EL (cell line): Measurements from ENCODE around the gene SUSD1.
"Not testable (repeated sequence)": the region's sequence is repeated elsewhere in the genome, so short reads cannot be mapped to it uniquely, and the experiment has no call there.

ENCODE experiments used
- DNase-seq: peaks from one replicate; pipeline ENCODE4 v3.0.0-alpha.2; 2016

SUSD1 gene

DNA sequence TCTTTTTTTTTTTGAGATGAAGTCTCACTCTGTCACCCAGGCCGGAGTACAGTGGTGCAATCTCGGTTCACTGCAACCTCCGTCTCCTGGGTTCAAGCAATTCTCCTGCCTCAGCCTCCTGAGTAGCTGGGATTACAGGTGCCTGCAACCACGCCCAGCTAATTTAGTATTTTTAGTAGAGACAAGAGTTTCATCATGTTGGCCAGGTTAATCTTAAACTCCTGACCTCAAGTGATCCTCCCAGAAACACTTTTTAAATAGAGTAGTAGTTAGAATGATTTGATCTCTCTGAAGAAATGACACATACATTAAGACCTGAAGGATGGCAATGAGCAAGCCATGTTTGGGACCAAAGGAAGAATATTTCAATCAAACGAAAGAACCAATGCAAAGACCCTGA lies 46.7 kb downstream of the SUSD1 start:
- not testable (repeated sequence) for DNase-seq

- no peak for DNase-seq
Observed at GRCh38 chr9:112127281-112127680, 47.8 kb downstream of the SUSD1 start.

DNA sequence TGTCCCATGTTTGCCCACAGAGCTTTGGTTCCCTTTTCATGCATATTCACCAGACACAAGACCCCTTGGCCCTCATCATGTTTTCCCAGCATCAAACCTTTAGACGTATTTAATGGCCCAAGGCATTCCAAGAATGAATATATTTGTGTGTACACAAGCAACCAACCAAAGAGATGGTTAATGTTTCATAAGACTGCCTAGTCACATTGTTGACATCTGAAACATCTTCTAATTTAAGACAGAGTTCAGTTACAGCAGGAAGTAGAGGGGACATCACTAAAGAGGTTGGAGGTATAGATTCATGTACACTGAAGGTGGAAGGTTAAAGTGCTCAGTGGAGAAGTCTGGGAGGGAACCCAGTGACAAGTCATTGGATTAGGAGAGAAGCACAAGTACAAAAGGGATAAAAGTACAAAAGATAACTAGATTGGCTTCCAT lies 49.1 kb downstream of the SUSD1 start:
- DNase-seq, result peak; percentile 5

GRCh38 chr9:112124156-112124555 lies 50.9 kb downstream of the SUSD1 start:
- DNase-seq, result no peak

DNA sequence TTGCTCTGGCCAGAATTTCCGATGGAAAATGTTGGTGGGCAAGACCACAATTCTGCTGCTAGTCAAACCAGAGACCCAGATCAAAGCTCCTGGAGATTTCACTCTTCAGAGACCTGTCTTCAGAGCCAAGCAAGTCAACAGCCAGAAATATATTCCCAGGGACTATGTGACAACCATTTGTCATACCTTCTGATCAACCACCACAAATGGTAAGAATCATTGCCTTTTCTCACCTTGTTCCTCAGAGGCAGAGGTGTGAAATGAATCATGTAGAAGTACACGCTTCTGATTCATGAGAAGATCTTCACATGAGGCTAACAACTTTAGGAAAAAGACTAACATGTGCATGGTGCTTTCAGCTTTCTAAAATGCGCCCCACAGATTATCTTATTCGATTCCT lies 53.5 kb downstream of the SUSD1 start:
- no peak for DNase-seq

DNA sequence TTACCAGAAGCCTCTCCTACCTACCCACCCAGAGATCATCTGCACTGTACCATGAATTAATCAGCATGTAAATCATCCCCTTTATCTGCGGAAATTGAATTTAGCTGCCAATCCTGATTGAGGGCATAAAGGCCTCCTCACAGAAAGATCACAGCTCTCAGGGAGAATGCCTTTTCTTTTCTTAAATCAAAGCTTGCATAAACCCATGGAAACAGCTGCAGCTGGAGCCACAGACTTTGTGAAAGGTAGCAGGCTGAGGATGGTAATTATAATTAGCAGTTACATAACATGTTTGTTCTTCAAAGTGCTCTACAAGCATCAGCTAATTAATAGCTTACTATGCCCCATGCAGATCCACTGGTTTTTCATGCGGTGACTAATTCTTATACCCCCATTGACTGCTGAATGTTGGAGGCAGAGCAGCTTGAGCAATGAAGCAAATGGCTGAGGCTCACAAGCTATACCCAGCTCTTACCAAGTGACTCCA lies 54.6 kb downstream of the SUSD1 start:
- no peak for DNase-seq

GRCh38 chr9:112120030-112120341 lies 55.1 kb downstream of the SUSD1 start:
- DNase-seq, result no peak

- DNase-seq, result no peak
Observed at GRCh38 chr9:112119225-112120029, 55.7 kb downstream of the SUSD1 start.

DNA sequence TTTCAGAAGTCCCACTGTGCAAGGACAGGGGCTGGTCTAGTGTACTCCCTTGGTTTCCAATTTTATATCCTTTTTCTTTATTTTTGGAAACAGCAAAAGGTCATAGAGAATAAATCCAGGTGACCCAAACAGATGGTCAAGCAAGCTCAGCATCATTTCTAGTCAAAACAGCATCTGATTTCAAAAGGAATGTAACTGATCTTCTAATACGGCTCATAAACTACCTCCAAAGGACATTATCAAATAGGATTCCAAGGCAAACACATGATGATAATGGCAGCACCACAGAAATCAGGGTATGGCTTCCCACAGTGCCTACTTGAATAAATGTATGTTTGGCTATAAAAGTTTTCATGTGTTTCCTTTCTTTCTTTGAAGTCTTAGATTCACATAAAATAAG lies 57.1 kb downstream of the SUSD1 start:
- no peak for DNase-seq

DNA sequence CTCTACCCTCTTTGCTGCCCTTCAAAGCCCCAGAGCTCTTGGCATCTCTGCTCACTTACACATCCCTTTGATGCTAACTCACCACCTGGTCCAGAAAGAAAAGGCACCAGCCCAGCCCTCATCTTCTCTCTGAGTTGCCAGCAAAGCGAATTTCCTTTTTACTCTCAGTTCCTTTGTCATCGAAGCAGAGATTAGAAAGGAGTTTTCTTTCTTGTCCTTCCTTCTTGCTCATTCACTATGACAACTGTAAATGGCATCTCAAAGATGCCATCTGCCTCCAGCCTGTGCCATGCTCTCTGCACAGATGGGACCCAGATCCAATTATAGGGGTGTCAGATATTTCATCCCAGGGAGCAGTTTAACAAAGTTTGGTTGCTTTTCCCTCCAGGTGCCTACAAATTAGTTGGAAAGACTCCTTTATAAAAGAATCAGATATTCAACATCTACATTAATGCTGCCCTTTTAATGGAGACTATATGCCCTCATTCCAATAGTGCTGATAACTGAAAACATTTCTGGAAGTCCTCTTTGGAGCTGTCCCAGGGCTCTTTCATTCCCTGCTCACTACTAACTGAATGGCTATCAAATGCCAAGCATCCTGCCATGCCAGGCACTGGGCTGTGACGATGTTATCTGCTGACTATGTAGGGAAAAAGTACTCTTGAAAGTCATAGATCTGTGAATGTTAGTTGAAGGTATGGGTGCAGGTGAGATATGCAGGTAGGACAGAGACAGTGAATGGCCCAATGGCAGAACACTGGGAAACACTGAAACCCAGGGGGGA lies 58.9 kb downstream of the SUSD1 start:
- no peak for DNase-seq

DNA sequence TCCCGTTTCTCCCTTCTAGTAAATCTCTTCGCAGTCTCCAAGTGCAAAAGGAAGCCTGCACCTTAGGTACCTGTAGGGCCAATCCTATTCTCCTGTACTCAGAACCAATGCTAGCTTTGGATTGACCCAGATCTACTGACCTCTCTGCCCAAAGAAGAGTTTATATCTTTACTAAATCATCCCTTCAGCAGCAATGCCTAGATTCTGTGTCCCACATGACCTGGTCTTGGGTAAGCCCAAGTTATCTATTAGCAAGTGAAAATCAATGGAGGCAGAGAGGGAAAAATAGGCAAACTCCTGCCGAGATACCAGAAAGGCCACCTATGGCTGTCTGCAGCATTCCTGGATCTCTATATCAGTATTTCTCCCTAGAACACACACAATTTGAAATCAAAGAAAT lies 60.0 kb downstream of the SUSD1 start:
- DNase-seq, result no peak

GRCh38 chr9:112112941-112113681 lies 62.0 kb downstream of the SUSD1 start:
- no peak for DNase-seq

DNA sequence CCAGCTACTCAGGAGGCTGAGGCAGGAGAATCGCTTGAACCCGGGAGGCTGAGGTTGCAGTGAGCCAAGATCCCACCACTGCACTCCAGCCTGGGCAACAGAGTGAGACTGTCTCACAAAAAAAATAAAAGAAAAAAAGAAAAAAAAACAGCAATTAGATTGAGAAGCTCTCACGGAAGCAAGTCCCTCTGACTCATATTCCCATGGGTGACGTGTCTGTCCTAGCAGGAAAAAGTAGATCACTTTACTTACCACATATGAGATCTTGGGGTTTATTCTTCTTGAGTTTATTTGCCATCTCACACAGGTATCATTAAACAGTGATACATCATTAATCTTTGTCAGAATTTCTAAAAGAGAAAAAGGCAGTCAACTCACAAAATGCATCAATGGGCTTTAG lies 62.6 kb downstream of the SUSD1 start:
- peak; percentile 89 for DNase-seq

DNA sequence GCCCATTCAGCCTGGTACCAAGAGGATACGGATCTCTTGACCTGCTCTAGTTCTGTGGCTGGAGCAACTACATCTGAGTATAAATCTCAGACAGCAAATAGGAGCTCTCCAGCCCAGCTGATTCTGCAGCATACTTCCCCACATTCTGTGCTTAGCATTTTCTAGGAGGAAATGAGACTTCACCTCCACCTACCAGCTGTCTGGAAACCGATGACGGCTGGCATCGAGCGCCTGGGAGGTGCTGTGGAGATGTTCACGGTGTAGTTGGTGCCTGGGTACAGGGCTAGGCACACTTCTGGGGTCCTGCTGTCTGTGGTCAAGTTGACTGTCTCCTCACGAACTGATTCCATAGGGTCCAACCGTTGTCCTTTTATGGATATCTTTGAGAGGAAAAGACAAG lies 63.6 kb downstream of the SUSD1 start:
- no peak for DNase-seq

- DNase-seq, result no peak
Observed at GRCh38 chr9:112110777-112111113, 64.4 kb downstream of the SUSD1 start.

DNA sequence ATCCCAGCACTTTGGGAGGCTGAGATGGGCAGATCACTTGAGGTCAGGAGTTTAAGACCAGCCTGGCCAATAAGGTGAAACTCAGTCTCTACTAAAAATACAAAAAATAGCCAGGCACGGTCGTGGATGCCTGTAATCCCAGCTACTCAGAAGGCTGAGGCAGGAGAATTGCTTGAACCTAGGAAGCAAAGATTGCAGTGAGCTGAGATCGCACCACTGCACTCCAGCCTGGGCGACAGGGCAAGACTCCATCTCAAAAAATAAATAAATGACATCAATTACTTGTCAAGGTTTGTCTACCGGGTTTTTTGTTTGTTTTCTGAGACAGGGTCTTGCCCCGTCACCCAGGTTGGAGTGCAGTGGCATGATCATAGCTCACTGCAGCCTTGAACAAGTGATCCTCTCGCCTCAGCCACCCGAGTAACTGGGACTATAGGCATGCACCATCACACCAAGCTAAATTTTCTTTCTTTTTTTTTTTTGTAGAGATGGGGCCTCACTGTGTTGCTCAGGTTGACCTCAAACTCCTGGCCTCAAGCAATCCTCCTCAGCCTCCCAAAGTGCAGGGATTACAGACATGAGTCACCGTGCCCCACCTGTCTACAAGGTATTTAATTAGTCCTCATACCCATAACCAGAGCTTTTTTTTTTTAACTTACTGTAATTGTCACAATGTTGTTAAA lies 64.9 kb downstream of the SUSD1 start:
- no peak for DNase-seq

DNA sequence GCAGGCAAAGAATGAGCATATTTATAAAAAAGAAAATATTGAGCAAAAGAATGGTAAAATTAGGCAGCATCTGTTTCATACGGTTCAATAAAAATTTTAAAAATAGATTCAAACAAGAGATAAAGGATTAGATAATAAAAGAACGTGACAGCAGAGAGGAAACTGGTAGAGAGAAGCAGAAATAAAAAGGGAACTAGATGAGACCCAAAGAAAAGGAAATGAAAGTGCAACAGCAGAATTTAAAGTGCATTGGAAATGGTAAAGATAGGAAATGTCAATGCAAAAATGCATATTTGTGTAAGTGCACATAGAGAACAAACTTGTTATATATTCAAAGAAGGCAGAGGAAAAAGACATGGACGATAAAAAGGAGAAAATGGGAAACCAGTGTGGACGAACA lies 70.2 kb downstream of the SUSD1 start:
- DNase-seq, result no peak

GRCh38 chr9:112104401-112104800 lies 70.7 kb downstream of the SUSD1 start:
- no peak for DNase-seq

GRCh38 chr9:112103405-112103804 lies 71.7 kb downstream of the SUSD1 start:
- DNase-seq, result no peak

DNA sequence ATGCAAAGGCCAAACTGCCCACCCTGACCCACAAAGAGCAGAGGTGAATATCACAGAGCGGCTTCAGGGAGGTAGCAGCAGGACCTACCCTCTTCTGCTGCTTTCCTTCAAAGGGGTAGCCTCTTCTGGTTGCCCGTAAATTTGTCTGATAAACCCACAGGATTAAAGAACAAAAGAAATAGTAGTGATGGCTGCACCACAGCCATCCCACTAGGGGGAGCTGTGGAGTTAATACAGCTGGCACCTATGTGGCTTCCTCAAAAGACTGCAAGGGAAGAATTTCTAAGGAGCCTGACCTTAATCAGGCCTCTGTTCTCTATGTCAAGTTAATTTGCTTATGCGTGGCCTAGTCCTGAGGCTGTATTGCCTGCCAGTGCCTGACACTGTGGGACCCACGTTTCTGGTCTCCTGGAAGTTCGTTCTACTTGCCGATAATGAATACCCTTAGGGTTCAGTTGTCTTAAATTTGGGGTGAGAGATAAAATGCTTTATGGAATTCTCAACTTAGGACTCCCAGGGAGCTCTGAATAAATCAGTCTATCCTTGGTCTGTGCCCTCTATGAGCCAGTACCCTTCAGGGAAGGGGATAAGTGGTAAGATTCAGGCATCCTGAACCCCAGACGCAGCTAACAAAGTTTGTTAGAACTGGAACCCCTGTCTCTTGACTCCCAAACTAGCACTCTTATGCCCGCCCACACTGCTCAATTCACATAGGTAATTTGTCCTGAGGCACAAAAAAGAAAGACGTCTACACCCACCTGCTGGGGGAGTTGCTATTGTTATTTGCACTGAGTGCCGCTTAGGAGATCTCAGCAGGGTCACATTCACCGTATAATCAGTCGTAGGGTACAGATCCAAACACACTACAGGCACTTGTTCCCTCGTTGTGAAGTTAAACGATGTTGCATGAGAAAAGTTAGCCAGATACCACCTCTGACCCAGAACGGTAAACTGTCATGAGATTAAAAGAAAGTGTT lies 77.1 kb downstream of the SUSD1 start:
- peak; percentile 75 for DNase-seq

DNA sequence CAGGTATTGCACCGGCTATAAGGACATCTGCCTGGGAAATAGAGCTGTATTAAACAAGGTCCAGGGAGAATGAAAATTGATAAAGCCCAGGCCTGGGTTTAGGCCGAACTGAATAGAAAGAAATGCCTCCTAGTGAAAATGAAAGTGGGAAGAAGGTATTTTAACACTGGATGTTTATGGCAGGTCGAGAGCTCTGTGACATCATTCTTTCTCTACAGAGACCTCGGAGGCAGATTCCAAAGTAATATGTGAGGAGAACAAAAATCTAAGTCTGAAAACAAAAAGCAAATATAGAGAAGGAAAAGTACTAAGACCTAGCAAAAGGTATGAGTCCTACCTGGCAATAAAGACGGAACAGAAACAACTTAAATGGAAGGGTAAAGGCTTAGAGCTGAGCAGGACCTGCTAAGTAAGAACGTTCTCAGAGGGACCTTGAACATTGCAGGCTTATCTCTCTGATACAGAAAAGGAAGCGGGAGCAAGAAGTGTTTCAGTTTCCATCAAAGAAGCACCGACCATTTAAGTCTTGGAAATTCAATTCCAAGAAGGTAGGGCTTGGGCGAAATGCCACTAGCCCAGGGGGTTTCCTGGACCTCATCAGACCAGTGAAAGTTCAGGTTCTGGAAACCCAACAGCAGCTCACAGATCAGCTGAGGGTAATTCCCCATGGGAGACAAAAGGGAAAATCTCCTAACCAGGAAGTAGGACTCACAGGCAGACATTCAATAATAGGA lies 80.0 kb downstream of the SUSD1 start:
- no peak for DNase-seq
